HG02571 (cell line): ENCODE data around the gene STX3.
"Not testable (repeated sequence)": the region's sequence is repeated elsewhere in the genome, so short reads cannot be mapped to it uniquely, and the experiment has no call there.

Experiments
- ATAC-seq: cut with Tn5 transposase; IDR thresholded peaks from one replicate; pipeline ENCODE4 v1.9.1; 2021; ENCODE audit warnings: mild to moderate bottlenecking, moderate library complexity; ENCODE audit not compliant: unreplicated experiment

STX3 gene

GRCh38 chr11:59833602-59834001, 78.4 kb downstream of the STX3 start:
- ATAC-seq, result no peak

GRCh38 chr11:59839615-59840014, 84.4 kb downstream of the STX3 start:
- ATAC-seq, result no peak

GRCh38 chr11:59841514-59841913, 86.3 kb downstream of the STX3 start:
- no peak for ATAC-seq

GRCh38 chr11:59842316-59842715, 87.1 kb downstream of the STX3 start:
- ATAC-seq, result no peak

- ATAC-seq, result no peak
Observed at GRCh38 chr11:59845399-59845798, 90.2 kb downstream of the STX3 start, which contains the start of gene CBLIF. CBLIF (minus strand) TSS chr11:59845499; CDS start chr11:59845453, 46 bp downstream.

- ATAC-seq, result no peak
Observed at GRCh38 chr11:59846556-59846955, 91.4 kb downstream of the STX3 start.

GRCh38 chr11:59847626-59848025, 92.5 kb downstream of the STX3 start:
- no peak for ATAC-seq

- ATAC-seq, result not testable (repeated sequence)
Observed at GRCh38 chr11:59848439-59848838, 93.3 kb downstream of the STX3 start.

- no peak for ATAC-seq
Observed at GRCh38 chr11:59849129-59849528, 94.0 kb downstream of the STX3 start.

- not testable (repeated sequence) for ATAC-seq
Observed at GRCh38 chr11:59849551-59849950, 94.4 kb downstream of the STX3 start.

GRCh38 chr11:59851416-59851815, 96.2 kb downstream of the STX3 start:
- ATAC-seq, result not testable (repeated sequence)

- ATAC-seq, result no peak
Observed at GRCh38 chr11:59854871-59855270, 99.7 kb downstream of the STX3 start.
